K562 (cell line): ENCODE results near the gene COL15A1. TPM values are rescaled to one million over a fixed set of nuclear protein-coding genes. Genes with fewer than 3 reads are reported as not detected.
A peak's percentile ranks its signal among the peaks of the same experiment; 100 is the strongest.

Experiments used
- DMBX1 ChIP-seq: fragments of 250-450 bp; sonication (Bioruptor Pico); IDR thresholded peaks from 2 replicates; pipeline ENCODE4 v1.8.0; 2022; ENCODE audit warnings: inconsistent platforms, mild to moderate bottlenecking, moderate library complexity, borderline replicate concordance
- HMG20A ChIP-seq: fragments of 450-650 bp; formaldehyde crosslinking; conservative IDR thresholded peaks from 2 replicates; pipeline ENCODE4 v1.4.0; 2020; ENCODE audit warnings: mild to moderate bottlenecking, mixed read lengths
- MTF1 ChIP-seq: fragments of 250-450 bp; sonication (Bioruptor Pico); IDR thresholded peaks from 2 replicates; pipeline ENCODE4 v1.9.0; 2021; ENCODE audit warnings: moderate library complexity, mild to moderate bottlenecking, inconsistent platforms, borderline replicate concordance
- SAP30 ChIP-seq: fragments of 200-600 bp; sonication (generic); IDR thresholded peaks from 2 replicates; pipeline ENCODE4 v1.6.1; 2012; ENCODE audit warnings: borderline replicate concordance, low read depth, mild to moderate bottlenecking, moderate library complexity, low read length, control low read depth, inconsistent platforms; ENCODE audit not compliant: insufficient read depth, poor library complexity, severe bottlenecking
- TBL1XR1 ChIP-seq, 2 experiments: IDR thresholded peaks; 2 replicates each; pipeline ENCODE4 v1.6.1; 2012; ENCODE audit warnings: improper control_type of control experiment in 2 of 2, low read length in 2 of 2, mild to moderate bottlenecking in 1 of 2
- ZNF830 ChIP-seq: fragments of 250-450 bp; sonication (Bioruptor Pico); IDR thresholded peaks from 2 replicates; pipeline ENCODE4 v1.5.0; 2021; ENCODE audit warnings: mild to moderate bottlenecking
- polyA plus RNA-seq, 8 experiments: library from polyadenylated mRNA; depleted of rRNA in 4 of 8; stranded (reverse) in 5 of 8; unstranded in 3 of 8; fragments of >200 nt; fragmentation: Nextera tagmentation in 2 of 8; fragmentation: Illumina TruSeq in 1 of 8; extraction: Ambion mirVana in 2 of 8; extraction: Trizol in 1 of 8; gene quantifications; 2 replicates each; pipeline versions ENCODE4 v1.2.1 to v1.2.3, GENCODE V29; 2011 to 2014; ENCODE audit warnings: inconsistent platforms in 1 of 8, missing spikeins in 1 of 8
- total RNA-seq, 7 experiments: library from RNA; depleted of rRNA in 6 of 7; stranded (reverse); fragments of >200 nt in 6 of 7; fragmentation: Illumina TruSeq in 2 of 7; extraction: Trizol in 2 of 7; gene quantifications; 2 replicates each; pipeline versions ENCODE4 v1.2.1 to v1.2.3, GENCODE V29; 2011 to 2021; ENCODE audit warnings: low replicate concordance in 1 of 7
- TF ChIP-seq, protein P1 (sequence below): fragments of 200-600 bp; sonication (generic); IDR thresholded peaks from one replicate; pipeline ENCODE4 v1.6.1; 2012; ENCODE audit warnings: mild to moderate bottlenecking, low read depth, low read length, inconsistent platforms
- TF ChIP-seq, protein P2 (sequence below): fragments of 250-450 bp; sonication (Bioruptor Pico); IDR thresholded peaks from 2 replicates; pipeline ENCODE4 v1.4.0; 2020; ENCODE audit warnings: borderline replicate concordance
- TF ChIP-seq, protein P3 (sequence below): sonication (generic); formaldehyde crosslinking; IDR thresholded peaks from 2 replicates; pipeline ENCODE4 v1.9.0; 2022; ENCODE audit warnings: mild to moderate bottlenecking, missing genetic modification reagents
- TF ChIP-seq, protein P4 (sequence below): sonication (generic); formaldehyde crosslinking; IDR thresholded peaks from 2 replicates; pipeline ENCODE4 v1.8.1; 2022; ENCODE audit warnings: missing genetic modification reagents

Gene COL15A1
- total and polyA plus RNA-seq, 9 of the 15 experiments (the other 6 are each of a cell fraction or from before 2014, with no cell fraction given): 0.46 to 5.1 (median 2.6) TPM

GRCh38 chr9:99057665-99058625 is 114.2 kb downstream of the COL15A1 start (continued):
- TF ChIP-seq, protein P1, sequence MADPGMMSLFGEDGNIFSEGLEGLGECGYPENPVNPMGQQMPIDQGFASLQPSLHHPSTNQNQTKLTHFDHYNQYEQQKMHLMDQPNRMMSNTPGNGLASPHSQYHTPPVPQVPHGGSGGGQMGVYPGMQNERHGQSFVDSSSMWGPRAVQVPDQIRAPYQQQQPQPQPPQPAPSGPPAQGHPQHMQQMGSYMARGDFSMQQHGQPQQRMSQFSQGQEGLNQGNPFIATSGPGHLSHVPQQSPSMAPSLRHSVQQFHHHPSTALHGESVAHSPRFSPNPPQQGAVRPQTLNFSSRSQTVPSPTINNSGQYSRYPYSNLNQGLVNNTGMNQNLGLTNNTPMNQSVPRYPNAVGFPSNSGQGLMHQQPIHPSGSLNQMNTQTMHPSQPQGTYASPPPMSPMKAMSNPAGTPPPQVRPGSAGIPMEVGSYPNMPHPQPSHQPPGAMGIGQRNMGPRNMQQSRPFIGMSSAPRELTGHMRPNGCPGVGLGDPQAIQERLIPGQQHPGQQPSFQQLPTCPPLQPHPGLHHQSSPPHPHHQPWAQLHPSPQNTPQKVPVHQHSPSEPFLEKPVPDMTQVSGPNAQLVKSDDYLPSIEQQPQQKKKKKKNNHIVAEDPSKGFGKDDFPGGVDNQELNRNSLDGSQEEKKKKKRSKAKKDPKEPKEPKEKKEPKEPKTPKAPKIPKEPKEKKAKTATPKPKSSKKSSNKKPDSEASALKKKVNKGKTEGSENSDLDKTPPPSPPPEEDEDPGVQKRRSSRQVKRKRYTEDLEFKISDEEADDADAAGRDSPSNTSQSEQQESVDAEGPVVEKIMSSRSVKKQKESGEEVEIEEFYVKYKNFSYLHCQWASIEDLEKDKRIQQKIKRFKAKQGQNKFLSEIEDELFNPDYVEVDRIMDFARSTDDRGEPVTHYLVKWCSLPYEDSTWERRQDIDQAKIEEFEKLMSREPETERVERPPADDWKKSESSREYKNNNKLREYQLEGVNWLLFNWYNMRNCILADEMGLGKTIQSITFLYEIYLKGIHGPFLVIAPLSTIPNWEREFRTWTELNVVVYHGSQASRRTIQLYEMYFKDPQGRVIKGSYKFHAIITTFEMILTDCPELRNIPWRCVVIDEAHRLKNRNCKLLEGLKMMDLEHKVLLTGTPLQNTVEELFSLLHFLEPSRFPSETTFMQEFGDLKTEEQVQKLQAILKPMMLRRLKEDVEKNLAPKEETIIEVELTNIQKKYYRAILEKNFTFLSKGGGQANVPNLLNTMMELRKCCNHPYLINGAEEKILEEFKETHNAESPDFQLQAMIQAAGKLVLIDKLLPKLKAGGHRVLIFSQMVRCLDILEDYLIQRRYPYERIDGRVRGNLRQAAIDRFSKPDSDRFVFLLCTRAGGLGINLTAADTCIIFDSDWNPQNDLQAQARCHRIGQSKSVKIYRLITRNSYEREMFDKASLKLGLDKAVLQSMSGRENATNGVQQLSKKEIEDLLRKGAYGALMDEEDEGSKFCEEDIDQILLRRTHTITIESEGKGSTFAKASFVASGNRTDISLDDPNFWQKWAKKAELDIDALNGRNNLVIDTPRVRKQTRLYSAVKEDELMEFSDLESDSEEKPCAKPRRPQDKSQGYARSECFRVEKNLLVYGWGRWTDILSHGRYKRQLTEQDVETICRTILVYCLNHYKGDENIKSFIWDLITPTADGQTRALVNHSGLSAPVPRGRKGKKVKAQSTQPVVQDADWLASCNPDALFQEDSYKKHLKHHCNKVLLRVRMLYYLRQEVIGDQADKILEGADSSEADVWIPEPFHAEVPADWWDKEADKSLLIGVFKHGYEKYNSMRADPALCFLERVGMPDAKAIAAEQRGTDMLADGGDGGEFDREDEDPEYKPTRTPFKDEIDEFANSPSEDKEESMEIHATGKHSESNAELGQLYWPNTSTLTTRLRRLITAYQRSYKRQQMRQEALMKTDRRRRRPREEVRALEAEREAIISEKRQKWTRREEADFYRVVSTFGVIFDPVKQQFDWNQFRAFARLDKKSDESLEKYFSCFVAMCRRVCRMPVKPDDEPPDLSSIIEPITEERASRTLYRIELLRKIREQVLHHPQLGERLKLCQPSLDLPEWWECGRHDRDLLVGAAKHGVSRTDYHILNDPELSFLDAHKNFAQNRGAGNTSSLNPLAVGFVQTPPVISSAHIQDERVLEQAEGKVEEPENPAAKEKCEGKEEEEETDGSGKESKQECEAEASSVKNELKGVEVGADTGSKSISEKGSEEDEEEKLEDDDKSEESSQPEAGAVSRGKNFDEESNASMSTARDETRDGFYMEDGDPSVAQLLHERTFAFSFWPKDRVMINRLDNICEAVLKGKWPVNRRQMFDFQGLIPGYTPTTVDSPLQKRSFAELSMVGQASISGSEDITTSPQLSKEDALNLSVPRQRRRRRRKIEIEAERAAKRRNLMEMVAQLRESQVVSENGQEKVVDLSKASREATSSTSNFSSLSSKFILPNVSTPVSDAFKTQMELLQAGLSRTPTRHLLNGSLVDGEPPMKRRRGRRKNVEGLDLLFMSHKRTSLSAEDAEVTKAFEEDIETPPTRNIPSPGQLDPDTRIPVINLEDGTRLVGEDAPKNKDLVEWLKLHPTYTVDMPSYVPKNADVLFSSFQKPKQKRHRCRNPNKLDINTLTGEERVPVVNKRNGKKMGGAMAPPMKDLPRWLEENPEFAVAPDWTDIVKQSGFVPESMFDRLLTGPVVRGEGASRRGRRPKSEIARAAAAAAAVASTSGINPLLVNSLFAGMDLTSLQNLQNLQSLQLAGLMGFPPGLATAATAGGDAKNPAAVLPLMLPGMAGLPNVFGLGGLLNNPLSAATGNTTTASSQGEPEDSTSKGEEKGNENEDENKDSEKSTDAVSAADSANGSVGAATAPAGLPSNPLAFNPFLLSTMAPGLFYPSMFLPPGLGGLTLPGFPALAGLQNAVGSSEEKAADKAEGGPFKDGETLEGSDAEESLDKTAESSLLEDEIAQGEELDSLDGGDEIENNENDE: no peak
- TF ChIP-seq, protein P2, sequence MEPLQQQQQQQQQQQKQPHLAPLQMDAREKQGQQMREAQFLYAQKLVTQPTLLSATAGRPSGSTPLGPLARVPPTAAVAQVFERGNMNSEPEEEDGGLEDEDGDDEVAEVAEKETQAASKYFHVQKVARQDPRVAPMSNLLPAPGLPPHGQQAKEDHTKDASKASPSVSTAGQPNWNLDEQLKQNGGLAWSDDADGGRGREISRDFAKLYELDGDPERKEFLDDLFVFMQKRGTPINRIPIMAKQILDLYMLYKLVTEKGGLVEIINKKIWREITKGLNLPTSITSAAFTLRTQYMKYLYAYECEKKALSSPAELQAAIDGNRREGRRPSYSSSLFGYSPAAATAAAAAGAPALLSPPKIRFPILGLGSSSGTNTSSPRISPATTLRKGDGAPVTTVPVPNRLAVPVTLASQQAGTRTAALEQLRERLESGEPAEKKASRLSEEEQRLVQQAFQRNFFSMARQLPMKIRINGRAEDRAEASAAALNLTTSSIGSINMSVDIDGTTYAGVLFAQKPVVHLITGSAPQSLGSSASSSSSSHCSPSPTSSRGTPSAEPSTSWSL: no peak
- TF ChIP-seq, protein P3, sequence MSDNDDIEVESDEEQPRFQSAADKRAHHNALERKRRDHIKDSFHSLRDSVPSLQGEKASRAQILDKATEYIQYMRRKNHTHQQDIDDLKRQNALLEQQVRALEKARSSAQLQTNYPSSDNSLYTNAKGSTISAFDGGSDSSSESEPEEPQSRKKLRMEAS: peak; percentile 70
- TF ChIP-seq TBL1XR1 (IDR thresholded peaks at IDR 0.05; ENCODE audit: low read length in 2 of 2) (peak in 1 of 2 experiments; percentile 67; a peak in 1 of 4 replicates), MTF1 (CRISPR knock-in tag) (no peak), ZNF830 (CRISPR knock-in tag) (no peak), DMBX1 (CRISPR knock-in tag) (peak; percentile 62; the same call in 1 of the 2 replicates), SAP30 (no peak), HMG20A (no peak)
- TF ChIP-seq, protein P4, sequence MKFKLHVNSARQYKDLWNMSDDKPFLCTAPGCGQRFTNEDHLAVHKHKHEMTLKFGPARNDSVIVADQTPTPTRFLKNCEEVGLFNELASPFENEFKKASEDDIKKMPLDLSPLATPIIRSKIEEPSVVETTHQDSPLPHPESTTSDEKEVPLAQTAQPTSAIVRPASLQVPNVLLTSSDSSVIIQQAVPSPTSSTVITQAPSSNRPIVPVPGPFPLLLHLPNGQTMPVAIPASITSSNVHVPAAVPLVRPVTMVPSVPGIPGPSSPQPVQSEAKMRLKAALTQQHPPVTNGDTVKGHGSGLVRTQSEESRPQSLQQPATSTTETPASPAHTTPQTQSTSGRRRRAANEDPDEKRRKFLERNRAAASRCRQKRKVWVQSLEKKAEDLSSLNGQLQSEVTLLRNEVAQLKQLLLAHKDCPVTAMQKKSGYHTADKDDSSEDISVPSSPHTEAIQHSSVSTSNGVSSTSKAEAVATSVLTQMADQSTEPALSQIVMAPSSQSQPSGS (CRISPR knock-in tag): no peak
